ENCODE measurements around the gene MOSPD3.

GRCh38 chr7:100611983-100612729 lies at the start of gene MOSPD3:
- peak in 3 of 6 experiments; percentile 26 to 29 (median 28) for TF ChIP-seq CTCF (IDR thresholded peaks at IDR 0.05)
- peak in 3 of 4 donors; percentile 65 to 82 (median 79) for TF ChIP-seq POLR2A (IDR thresholded peaks at IDR 0.05)

Data from esophagus squamous epithelium (tissue), 4 donors.